ENCODE measurements around the gene MPP2.

GRCh38 chr17:43931062-43931571 is 23.8 kb upstream of the MPP2 start:
- TF ChIP-seq, protein P1, sequence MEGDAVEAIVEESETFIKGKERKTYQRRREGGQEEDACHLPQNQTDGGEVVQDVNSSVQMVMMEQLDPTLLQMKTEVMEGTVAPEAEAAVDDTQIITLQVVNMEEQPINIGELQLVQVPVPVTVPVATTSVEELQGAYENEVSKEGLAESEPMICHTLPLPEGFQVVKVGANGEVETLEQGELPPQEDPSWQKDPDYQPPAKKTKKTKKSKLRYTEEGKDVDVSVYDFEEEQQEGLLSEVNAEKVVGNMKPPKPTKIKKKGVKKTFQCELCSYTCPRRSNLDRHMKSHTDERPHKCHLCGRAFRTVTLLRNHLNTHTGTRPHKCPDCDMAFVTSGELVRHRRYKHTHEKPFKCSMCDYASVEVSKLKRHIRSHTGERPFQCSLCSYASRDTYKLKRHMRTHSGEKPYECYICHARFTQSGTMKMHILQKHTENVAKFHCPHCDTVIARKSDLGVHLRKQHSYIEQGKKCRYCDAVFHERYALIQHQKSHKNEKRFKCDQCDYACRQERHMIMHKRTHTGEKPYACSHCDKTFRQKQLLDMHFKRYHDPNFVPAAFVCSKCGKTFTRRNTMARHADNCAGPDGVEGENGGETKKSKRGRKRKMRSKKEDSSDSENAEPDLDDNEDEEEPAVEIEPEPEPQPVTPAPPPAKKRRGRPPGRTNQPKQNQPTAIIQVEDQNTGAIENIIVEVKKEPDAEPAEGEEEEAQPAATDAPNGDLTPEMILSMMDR (IDR thresholded peaks at IDR 0.05; ENCODE audit: low read depth, low read length, poor library complexity, severe bottlenecking): no peak
- no peak for TF ChIP-seq EZH2phosphoT487 (IDR thresholded peaks at IDR 0.05; ENCODE audit: borderline replicate concordance, low read length)
